Fibroblast of pulmonary artery (primary cell): Measurements from ENCODE around the gene ROGDI.

ENCODE experiments used
- DNase-seq: peaks from one replicate; pipeline ENCODE4 v3.0.0-alpha.2; 2010; ENCODE audit warnings: low read depth
- H3K4me3 ChIP-seq: replicated peaks from 2 replicates; pipeline ENCODE4 v1.5.1; 2011; ENCODE audit warnings: low read depth, mild to moderate bottlenecking, control low read depth, low read length, moderate library complexity
- TF ChIP-seq, protein P1 (sequence below): IDR thresholded peaks from 2 replicates; pipeline ENCODE4 v1.5.1; 2011; ENCODE audit warnings: mild to moderate bottlenecking, control low read depth, low read length, inconsistent platforms; ENCODE audit errors: missing control alignments

ROGDI gene

GRCh38 chr16:4792951-4793513 lies 9.4 kb downstream of the ROGDI start:
- H3K4me3 ChIP-seq: no peak overlapping the region
- TF ChIP-seq, protein P1, sequence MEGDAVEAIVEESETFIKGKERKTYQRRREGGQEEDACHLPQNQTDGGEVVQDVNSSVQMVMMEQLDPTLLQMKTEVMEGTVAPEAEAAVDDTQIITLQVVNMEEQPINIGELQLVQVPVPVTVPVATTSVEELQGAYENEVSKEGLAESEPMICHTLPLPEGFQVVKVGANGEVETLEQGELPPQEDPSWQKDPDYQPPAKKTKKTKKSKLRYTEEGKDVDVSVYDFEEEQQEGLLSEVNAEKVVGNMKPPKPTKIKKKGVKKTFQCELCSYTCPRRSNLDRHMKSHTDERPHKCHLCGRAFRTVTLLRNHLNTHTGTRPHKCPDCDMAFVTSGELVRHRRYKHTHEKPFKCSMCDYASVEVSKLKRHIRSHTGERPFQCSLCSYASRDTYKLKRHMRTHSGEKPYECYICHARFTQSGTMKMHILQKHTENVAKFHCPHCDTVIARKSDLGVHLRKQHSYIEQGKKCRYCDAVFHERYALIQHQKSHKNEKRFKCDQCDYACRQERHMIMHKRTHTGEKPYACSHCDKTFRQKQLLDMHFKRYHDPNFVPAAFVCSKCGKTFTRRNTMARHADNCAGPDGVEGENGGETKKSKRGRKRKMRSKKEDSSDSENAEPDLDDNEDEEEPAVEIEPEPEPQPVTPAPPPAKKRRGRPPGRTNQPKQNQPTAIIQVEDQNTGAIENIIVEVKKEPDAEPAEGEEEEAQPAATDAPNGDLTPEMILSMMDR: no peak
- no peak for DNase-seq

- TF ChIP-seq, protein P1: no peak
Observed at GRCh38 chr16:4790871-4791270, 11.6 kb downstream of the ROGDI start.

GRCh38 chr16:4790261-4790660 lies 12.2 kb downstream of the ROGDI start:
- DNase-seq: no peak
- TF ChIP-seq, protein P1: no peak
- H3K4me3 ChIP-seq: no peak overlapping the region

More at GRCh38 chr16:4790871-4791270, 11.6 kb downstream of the ROGDI start:
- no peak overlapping the region for H3K4me3 ChIP-seq
- DNase-seq: no peak

GRCh38 chr16:4788910-4789309 lies 13.5 kb downstream of the ROGDI start:
- DNase-seq: no peak
- H3K4me3 ChIP-seq: no peak overlapping the region

DNA sequence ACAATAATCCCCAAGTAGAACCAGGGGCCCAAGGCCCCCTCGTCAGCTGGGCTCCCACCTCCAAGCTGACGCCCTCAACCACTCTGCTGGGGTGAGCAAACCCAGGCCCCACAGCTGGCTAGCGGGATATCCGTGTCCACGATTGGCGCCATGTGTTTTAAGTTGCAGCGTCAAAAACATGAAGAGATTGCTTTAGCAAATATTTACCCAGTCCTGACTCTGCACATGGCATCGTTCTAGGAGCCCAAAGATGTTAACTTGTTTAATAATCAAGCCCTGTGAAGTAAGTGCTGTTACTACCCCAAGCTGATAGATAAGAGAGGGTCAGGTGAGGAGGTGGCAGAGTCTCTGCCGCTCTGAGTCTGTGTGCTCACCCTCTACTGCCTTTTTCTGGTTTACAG lies 13.9 kb downstream of the ROGDI start:
- H3K4me3 ChIP-seq: no peak overlapping the region
- TF ChIP-seq, protein P1: no peak
- DNase-seq: no peak

More at GRCh38 chr16:4788910-4789309, 13.5 kb downstream of the ROGDI start:
- TF ChIP-seq, protein P1: no peak

DNA sequence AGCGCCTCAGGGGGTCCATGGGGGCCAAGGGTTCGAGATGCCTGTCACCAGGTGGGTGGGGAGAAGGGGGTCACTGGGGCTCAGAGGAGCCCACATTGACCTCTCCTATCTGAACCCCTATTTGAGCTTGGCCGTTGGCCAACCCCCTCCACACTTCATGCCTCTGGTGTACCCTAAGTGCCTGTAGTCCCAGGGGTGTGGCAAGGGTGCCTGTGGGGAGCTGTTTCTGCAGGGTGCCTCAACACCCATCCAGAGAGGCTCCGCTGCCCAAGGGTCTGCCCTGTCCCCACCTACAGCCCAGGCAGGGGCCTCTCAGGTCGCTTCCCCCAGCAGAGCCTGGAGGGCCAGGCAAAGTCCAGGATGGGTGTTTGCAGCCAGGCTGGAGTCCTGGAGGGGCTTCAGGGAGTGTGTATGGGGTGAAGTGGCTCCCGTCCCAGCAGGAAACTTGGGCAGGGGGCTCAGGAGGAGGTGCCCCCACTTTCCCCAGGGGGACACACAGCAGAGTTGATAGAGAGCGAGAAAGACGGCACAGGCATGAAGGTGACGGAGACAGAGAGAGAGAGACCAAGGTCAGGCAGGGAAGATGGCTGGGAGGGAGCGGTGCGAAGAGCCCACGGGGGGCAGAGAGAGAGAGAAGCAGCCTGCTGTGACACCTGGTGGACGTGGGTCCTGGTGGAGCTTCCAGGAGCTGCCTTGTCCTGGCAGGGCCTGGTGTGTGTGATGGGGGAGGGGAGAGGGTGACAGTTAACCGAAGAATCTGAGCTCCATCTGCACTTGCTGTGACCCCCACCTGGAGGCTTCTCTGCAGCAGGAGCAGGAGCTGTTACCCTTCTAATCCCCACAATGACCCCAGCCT lies 14.6 kb downstream of the ROGDI start, which contains the start of gene SEPTIN12:
Gene SEPTIN12 (minus strand): TSS at position 719 of the 856 bp plus-strand sequence. CDS start 700 bp downstream, at position 19.
- DNase-seq: no peak
- TF ChIP-seq, protein P1: no peak
- no peak within 1 kb of the TSS for H3K4me3 ChIP-seq
